WI38 (cell line): ENCODE results near the gene CPSF4.

Source experiments
- H3K4me3 ChIP-seq: 2 replicates; pipeline ENCODE4 v1.5.1; 2011; ENCODE audit warnings: low read depth, mild to moderate bottlenecking, control low read depth, low read length
- CTCF ChIP-seq: IDR thresholded peaks from 2 replicates; pipeline ENCODE4 v1.5.1; 2012; ENCODE audit warnings: low read depth, mild to moderate bottlenecking, control low read depth, low read length

The CPSF4 gene

GRCh38 chr7:99504603-99505323, 66.0 kb downstream of the CPSF4 start, which contains the start of gene ZKSCAN5:
TSS of gene ZKSCAN5 (plus strand) at chr7:99504662. CDS start at chr7:99506045, 1,383 bp downstream.
- TF ChIP-seq CTCF: no peak
- peak within 1 kb of the TSS; percentile 95 for H3K4me3 ChIP-seq

- peak overlapping the region; percentile 95 for H3K4me3 ChIP-seq
- no peak for TF ChIP-seq CTCF
These were observed 66.5 kb downstream of the CPSF4 start for GRCh38 chr7:99505324-99505662.
